T47D (cell line): ENCODE results near the gene IGF2BP2.
A peak's percentile ranks its signal among the peaks of the same experiment; 100 is the strongest.

Experiments
- DNase-seq, 2 experiments: peaks; one replicate each; pipeline versions ENCODE4 v3.0.0 to v3.0.0-alpha.2; 2011 to 2012; ENCODE audit warnings: low read depth in 1 of 2, low spot score in 1 of 2
- JUND ChIP-seq: IDR thresholded peaks from 2 replicates; pipeline ENCODE4 v1.6.1; 2012; ENCODE audit warnings: low read depth
- in situ Hi-C: cut with HindIII; loops from 2 replicates; pipeline ENCODE4 v1.10.0; 2016; ENCODE audit warnings: low sequenced_read_pairs, low pct_unique_long_range_greater_than_20kb

Gene IGF2BP2

DNA sequence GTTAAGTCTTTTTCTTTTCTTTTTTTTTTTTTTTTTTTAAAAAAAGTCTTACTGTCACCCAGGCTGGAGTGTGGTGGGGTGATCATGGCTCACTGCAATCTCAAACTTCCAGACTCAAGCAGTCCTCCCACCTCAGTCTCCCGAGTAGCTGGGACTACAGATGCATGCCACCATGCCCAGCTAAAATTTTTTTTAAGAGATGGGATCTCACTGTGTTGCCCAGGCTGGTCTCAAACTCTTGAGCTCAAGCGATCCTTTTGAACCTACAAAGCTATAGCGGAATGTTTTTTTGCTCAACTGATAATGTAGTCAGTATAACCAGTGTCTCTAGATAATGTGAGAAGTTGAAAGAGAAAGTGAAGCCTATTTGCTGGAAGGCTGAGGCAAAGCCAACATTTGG lies 3.9 kb upstream of the IGF2BP2 start:
- no peak for TF ChIP-seq JUND
- DNase-seq: no peak
- in situ Hi-C loops: no loop called here

DNA sequence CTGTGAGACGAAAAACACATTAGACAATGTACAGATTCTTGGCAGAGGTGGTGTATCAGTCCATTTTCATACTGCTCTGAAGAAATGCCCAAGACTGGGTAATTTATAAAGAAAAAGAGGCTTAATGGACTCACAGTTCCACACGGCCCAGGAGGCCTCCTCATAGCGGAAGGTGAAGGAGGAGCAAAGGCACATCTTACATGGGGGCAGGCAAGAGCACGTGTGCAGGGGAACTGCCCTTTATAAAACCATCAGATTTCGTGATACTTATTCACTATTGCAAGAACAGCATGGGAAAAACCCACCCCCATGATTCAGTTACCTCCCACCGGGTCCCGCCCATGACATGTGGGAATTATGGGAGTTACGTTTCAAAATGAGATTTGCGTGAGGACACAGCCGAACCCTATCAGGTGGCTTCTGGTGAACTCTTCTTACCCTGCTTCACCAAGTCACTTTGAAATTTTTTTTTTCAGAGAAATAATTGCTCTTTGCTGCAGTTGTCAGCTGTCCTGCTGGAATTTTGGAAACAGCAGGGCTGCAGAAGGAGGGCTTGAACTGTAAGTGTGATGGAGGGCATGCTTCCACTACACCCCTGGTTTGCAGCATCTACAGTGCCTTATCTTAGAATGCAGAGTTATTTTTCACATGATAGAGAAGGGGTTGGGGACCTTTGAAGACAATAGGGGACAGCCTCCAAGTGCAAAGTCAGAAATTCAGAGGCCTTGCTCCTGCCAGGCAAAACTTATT lies 2.9 kb upstream of the IGF2BP2 start:
- in situ Hi-C loops: no loop called here
- DNase-seq: no peak
- no peak for TF ChIP-seq JUND

DNA sequence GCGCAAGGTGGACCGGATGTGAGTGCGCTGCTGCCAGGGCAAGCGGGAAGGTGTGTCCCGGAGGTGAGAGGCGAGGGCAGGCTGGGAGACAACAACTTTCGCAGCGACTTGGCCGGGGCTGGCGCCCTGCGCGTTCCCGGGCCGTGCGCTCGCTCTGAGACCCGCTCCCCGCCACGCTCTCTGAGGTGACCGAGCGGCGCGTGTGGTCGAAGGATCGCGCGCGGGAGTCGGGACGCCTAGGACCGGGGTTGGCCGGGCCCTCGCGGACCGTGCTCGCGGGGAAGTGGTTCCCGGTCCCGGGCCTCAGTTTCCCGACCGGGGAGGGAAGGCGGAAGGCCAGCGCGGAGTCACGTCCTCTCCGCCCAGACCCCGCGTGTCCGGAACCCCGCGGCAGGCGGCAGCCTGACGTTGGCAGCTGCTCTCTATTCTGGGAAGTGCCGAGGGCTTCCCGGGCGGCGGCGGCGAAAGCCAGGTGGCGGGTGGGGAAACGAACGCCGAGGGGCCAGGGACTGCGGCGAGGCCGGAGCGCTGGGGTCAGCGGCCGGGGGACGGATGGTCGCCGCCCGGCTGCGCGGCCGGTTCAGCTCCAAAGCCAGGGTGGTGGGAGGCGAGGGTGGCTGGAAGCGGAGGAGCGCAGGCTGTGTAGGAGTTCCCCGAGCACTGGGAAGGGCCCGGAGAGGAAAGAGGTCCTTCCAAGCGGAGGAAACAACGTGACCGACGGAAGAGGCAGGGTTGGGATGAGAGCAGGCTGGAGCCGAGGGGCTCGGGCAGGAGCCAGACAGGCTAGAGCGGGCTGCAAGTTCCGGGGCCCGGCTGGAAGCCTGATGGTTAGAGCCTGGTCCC lies 1.0 kb upstream of the IGF2BP2 start:
- DNase-seq: peak; percentile 41 to 59
- in situ Hi-C loops: no loop called here
- no peak for TF ChIP-seq JUND

DNA sequence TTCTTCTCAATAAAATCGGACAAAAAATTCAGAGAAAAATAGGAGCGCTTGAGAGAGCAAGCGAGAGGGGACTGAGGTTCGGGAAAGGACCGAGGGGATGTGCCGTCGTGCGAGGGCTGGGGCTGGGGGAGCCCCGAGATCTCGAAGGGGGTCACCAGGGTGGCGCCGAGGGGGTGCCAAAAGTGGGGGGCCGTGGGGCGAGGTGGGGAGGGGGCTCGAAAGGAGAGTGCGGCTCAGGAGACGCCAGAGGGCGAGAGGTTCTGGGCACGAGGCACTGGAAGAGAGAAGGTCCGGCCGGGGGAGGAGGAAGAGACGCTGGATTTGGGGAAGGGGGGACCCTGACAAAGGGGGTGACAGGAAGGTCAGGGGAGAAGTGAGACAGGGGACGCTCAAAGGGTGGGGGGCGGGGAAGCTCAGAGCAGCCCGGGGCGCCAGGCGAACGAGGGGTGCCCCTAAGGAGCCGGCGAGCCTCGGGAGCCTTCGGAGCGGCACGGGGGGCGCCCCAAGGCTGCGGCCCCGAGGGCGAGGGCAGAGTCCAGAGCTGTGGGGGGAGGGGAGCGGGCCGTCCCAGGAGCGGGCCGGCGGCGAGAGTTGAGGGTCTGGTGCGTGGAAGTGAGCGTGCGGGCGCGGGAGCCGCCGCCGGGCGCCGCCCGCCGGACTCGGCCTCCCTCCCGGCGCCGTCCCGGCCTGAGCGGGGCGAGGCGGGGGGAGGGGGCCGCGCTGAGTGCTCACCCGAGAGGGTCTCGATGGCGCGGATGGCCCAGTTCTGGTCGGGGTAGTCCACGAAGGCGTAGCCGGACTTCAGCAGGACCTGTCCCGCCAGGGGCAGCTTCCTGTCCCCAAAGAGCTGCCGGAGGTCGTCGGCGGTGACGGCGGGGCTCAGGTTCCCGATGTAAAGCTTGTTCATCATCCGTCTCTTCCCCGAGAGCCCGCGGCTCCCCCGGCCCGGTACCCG lies 514 bp downstream of the IGF2BP2 start:
- in situ Hi-C loops: no loop called here
- peak; percentile 25 to 78 for DNase-seq
- no peak for TF ChIP-seq JUND

DNA sequence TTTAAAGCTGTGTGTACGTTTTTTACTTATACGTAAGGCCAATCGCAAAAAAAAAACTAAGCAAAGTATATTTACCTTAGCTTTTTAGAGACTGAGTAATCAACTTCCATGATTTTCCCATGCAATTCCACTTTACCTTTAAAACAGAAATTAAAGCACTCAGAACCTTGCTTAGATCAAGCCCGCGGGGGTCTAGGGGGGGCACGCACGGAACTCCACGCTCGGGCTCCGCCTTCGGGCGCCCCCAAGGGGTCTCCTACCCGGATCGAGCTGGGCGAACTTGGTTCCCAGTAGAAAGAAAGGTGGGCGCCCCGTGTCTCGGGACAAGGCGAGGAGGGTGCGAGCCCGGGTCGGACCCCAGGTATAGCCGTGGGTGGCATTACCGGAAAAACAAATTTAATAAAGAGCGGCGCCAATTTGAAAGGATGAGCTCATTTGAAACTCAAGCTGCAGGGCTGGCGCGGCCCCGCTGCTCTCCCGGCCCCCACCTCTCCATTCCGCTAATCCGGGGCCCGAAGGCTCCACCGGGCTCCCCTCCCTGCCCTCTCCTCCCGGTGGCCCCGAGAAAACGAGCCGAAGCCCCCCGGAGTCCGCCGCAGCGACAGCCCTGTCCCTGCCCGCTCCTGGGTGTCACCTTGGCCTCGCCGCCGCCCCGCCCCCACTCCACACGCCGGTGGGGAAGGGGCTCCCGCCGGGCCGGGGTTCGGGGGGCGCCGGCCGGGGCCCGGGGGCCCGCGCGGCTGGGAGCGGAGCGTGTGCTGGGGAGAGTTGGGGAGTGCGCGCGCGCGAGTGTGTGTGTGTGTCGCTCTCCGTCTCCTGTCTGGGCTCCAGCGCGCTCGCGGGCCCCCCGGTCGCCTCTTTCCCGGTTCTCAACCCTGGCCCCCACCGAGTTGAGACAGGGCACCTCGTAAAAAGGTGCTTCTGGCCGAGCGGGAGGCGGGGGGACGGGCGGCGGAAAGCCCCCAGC lies 1.5 kb downstream of the IGF2BP2 start:
- in situ Hi-C loops: no loop called here
- DNase-seq: peak; percentile 52 to 85

DNA sequence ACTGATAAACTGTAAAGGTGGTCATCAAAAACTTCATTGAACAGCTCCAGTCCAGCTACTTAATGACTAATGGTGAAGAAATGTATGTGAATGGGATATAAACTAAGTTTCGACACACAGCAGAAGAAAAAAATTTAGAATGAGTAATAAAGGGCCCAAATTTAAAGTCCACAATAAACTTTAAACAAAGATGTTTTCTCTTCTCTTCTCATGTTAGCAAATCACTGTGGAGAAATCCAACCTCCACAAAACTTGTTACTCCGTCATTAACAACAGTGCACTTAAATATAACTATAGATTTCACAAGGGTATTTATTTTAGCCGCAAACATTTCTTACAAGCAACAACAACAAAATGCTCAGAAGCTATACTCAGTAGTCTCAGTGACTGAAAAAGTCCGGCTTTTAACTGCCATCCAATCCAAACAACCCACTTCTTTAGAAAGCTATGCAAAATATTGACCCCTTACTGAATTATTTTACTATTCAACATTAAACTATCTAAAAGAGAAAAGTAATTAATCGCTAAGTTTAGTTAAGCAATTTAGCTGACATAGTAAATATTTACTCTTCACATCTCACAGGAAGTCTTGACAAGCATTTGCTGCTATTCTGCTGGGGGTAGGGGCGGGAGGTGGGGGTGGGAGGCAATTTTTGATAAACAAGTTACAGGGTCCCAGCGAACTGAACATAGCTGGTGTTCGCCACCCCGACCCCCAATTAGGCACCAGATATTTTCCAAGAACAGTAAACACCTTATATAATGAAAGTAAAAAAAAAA lies 2.4 kb downstream of the IGF2BP2 start:
- in situ Hi-C loops: no loop called here
- no peak for TF ChIP-seq JUND
- DNase-seq: no peak

More for the DNA sequence above, 1.5 kb downstream of the IGF2BP2 start:
- no peak for TF ChIP-seq JUND

DNA sequence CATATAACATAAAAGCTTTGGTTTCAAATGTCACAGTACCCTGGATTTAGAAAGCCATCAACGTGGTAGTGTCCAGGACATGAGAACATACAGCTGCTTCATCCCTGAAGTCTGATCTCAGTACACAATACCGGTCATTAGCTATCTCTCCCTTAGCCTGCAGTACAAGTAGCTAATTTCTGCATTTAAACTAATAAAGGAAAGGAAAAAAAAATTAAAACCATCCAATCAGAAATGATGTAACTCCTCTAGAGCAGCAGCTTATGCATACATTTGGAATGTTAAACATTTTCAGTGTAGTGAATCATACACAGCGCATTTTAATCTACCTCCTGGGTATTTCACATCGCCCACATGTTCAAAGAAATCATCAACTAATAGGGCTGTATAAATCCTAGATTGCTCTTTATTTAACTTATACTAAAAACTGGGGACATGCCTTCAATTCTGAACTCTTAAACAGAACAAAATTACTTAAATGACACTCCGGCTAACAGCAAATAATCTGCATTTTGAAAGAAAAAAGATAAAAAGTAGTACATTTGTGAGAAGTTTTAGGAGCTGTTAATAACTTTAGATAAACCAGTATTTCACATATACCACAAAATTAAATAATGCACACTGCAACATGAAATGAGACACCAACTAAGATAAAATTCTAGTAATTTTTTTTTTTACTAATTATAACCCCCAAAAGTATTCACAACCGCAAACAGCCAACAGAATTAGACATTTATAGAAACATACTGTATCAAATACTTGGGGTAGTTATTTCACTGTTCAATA lies 3.7 kb downstream of the IGF2BP2 start:
- TF ChIP-seq JUND: no peak
- no peak for DNase-seq
- in situ Hi-C loops: no loop called here

DNA sequence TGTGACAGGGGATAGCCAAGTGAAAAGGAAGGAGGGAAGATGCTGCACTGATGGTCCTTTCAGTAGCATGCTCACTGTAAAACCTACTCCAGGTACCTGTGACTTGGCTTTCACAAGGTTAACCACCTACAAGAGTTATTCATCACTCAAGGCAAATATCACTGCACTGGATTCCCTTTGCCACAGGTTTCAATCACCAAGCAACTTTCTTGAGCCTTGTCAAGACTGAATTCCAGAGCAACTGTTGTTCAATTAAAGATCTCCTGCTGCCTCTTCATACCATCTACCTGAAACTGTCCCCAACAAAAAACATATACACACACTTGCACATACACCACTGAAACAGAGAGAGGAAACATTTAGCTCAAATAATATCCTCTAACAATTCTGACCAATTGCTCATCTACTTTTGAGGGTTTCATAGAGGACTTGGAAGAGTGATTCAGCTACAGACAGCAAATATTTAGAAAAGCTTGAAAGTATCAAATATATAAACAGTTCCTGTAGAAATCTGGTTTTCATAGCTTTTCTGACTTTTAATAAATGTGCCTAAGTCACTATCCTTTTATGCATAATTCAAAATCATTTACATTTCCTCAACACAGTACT lies 6.5 kb downstream of the IGF2BP2 start:
- in situ Hi-C loops: no loop called here

DNA sequence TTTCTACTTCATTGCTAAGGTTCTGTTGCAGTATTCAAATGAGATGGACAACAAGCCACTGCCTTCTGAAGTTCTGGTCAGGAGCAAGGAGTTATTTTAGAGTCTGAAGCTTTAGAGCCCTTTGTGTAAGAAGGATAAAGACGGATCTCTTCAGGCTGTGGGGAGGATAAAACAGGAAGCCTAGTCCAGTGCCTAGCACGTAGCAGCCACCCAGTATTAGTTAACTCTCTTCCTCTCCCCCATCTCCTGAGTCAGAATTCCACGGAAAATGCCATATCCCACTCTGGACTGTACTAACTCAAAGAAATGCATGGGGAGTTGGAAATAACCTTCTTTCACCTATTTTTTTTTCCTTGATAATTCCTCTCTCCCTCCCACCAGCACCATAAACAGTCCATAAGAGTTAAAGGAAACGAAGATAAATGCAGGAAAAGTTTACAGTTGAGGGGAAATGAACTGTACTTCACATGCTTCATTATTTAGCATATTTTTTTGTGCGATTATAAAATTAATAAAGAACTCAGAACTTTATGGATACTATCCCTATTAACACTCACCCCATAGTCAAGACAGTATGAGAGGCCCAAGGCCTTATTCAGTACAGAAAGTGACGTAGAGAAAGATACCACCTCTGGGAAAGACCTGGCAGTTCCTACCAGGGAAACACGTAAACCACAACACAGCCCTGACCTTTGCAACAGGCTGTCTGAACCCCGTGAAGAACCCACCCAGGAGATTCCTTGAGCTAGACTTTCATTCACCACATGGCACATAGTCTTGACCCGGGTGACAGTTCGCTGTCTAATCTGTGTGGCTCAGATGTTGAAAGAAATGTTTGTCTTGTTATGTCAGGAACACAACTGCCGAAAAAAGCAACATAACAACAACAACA lies 9.2 kb downstream of the IGF2BP2 start:
- no peak for DNase-seq

More for the DNA sequence above, 6.5 kb downstream of the IGF2BP2 start:
- no peak for DNase-seq
- TF ChIP-seq JUND: no peak

More for the DNA sequence above, 9.2 kb downstream of the IGF2BP2 start:
- in situ Hi-C loops: no loop called here
- TF ChIP-seq JUND: no peak
